Muscle layer of duodenum (tissue), 2 donors: Measurements from ENCODE around the gene ACOT6.
A peak's percentile ranks its signal among the peaks of the same experiment; 100 is the strongest.
"Not testable (repeated sequence)": the region's sequence is repeated elsewhere in the genome, so short reads cannot be mapped to it uniquely, and the experiment has no call there.

Experiments
- H3K27ac ChIP-seq: one replicate; pipeline ENCODE4 v1.7.0; 2013; ENCODE audit warnings: mild to moderate bottlenecking, low read length
- H3K27me3 ChIP-seq: one replicate; pipeline ENCODE4 v1.7.0; 2013; ENCODE audit warnings: low read depth, mild to moderate bottlenecking, control low read depth, low read length
- H3K36me3 ChIP-seq, 2 donors: one replicate each; pipeline ENCODE4 v1.7.0; 2013; ENCODE audit warnings: low read length in 2 of 2, control low read depth in 1 of 2, mild to moderate bottlenecking in 1 of 2; ENCODE audit not compliant: insufficient read depth in 2 of 2, control insufficient read depth in 1 of 2
- H3K4me1 ChIP-seq, 2 donors: one replicate each; pipeline ENCODE4 v1.7.0; 2013; ENCODE audit warnings: low read length in 2 of 2, mild to moderate bottlenecking in 2 of 2, control low read depth in 1 of 2, moderate library complexity in 1 of 2; ENCODE audit not compliant: insufficient read depth in 2 of 2, control insufficient read depth in 1 of 2
- H3K4me3 ChIP-seq, 2 donors: one replicate each; pipeline ENCODE4 v1.7.0; 2013; ENCODE audit warnings: low read length in 2 of 2, low read depth in 1 of 2, mild to moderate bottlenecking in 1 of 2
- H3K9me3 ChIP-seq, 2 donors: one replicate each; pipeline ENCODE4 v1.7.0; 2013; ENCODE audit warnings: low read length in 2 of 2, control low read depth in 1 of 2, mild to moderate bottlenecking in 1 of 2; ENCODE audit not compliant: control insufficient read depth in 1 of 2
- donor health status: healthy.

ACOT6 gene, protein sequence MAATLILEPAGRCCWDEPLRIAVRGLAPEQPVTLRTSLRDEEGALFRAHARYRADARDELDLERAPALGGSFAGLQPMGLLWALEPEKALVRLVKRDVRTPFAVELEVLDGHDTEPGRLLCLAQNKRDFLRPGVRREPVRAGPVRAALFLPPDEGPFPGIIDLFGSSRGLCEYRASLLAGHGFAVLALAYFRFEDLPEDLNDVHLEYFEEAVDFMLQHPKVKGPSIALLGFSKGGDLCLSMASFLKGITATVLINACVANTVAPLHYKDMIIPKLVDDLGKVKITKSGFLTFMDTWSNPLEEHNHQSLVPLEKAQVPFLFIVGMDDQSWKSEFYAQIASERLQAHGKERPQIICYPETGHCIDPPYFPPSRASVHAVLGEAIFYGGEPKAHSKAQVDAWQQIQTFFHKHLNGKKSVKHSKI

DNA sequence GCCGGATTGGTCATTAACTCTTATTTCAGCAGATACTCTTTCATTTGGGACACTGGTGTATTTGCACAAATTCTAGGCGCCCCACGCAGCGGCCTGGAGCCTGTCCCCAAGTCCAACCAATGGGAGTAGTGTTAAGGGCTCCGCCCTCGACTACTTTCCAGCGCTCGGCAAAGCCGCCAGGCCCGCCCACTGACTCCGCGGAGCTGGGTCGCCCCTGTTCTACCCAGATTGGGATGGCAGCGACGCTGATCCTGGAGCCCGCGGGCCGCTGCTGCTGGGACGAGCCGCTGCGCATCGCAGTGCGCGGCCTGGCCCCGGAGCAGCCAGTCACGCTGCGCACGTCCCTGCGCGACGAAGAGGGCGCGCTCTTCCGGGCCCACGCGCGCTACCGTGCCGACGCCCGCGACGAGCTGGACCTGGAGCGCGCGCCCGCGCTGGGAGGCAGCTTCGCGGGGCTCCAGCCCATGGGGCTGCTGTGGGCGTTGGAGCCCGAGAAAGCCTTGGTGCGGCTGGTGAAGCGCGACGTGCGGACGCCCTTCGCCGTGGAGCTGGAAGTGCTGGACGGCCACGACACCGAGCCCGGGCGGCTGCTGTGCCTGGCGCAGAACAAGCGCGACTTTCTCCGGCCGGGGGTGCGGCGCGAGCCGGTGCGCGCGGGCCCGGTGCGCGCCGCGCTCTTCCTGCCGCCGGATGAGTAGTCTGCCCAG, at the start of gene ACOT6:
ACOT6 (plus strand) TSS at position 179 of the 707 bp plus-strand sequence; CDS start at position 234, 55 bp downstream.
- no peak within 1 kb of the TSS for H3K27ac ChIP-seq
- H3K36me3 ChIP-seq = no peaks in the 10 kb centered on the region
- no peaks in the 10 kb centered on the region for H3K4me1 ChIP-seq
- H3K4me3 ChIP-seq = peak within 1 kb of the TSS; percentile 57 to 88
- H3K9me3 ChIP-seq = no peaks in the 10 kb centered on the region
- H3K27me3 ChIP-seq = no peaks in the 10 kb centered on the region

DNA sequence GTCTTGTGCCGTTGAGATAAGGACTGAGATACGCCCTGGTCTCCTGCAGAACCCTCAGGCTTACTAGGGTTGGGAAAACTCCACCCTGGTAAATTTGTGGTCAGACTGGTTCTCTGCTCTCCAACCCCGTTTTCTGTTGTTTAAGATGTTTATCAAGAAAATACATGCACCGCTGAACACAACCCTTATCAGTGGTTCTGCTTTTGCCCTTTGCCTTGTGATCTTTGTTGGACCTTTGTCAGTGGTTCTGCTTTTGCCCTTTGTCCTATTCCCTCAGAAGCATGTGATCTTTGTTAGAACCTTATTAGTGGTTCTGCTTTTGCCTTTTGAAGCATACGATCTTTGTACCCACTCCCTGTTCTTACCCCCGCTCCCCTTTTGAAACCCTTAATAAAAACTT, 49.6 kb upstream of the ACOT6 start:
- not testable (repeated sequence) for H3K9me3 ChIP-seq, H3K4me1 ChIP-seq, H3K36me3 ChIP-seq, H3K27ac ChIP-seq, H3K27me3 ChIP-seq, H3K4me3 ChIP-seq

DNA sequence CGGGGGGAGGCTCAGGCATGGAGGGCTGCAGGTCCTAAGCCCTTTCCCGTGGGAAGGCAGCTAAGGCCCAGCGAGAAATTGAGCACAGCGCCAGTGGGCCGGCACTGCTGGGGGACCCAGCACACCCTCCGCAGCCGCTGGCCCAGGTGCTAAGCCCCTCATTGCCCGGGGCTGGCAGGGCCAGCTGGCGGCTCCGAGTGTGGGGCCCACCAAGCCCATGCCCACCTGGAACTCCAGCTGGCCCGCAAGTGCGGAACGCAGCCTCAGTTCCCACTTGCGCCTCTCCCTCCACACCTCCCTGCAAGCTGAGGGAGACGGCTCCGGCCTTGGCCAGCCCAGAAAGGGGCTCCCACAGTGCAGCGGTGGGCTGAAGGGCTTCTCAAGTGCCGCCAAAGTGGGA, 45.9 kb upstream of the ACOT6 start:
- H3K36me3 ChIP-seq, H3K9me3 ChIP-seq, H3K27me3 ChIP-seq, H3K4me3 ChIP-seq, H3K27ac ChIP-seq, H3K4me1 ChIP-seq: not testable (repeated sequence)

DNA sequence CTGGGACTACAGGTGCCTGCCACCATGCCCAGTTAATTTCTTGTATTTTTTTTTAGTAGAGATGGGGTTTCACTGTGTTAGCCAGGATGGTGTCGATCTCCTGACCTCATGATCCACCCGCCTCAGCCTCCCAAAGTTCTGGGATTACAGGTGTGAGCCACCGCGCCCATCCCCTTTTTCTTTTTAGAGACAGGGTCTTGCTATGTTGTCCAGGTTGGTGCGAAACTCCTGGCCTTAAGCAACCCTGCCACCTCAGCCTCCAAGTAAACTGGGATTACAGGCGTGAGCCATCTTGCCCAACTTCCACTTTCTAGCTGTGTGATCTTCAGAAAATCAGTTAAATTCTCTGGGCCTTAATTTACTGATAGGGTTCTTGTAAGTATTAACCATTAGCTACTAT, 45.4 kb upstream of the ACOT6 start:
- peaks cover 0 to 13% of the 10 kb centered on the region in 2 donors for H3K4me1 ChIP-seq
- not testable (repeated sequence) for H3K27me3 ChIP-seq, H3K27ac ChIP-seq, H3K36me3 ChIP-seq, H3K9me3 ChIP-seq
- peak overlapping the region in 1 of 2 donors; percentile 74 for H3K4me3 ChIP-seq

DNA sequence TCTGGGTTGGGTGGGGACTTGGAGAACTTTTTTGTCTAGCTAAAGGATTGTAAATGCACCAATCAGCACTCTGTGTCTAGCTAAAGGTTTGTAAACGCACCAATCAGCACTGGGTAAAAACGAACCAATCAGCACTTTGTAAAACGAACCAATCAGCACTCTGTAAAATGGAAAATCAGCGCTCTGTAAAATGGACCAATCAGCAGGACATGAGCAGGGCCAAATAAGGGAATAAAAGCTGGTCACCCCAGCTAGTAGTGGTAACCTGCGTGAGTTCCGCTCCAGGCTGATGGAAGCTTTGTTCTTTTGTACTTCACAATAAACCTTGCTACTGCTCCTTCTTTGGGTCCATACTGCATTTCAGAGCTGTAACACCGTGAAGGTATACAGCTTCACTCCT, 45.0 kb upstream of the ACOT6 start:
- Histone ChIP-seq H3K36me3 (no peaks in the 10 kb centered on the region), H3K9me3 (no peaks in the 10 kb centered on the region), H3K27me3 (no peaks in the 10 kb centered on the region), H3K27ac (peak overlapping the region; percentile 89), H3K4me3 (peak overlapping the region; percentile 70 to 74), H3K4me1 (peaks cover 0 to 13% of the 10 kb centered on the region in 2 donors)

DNA sequence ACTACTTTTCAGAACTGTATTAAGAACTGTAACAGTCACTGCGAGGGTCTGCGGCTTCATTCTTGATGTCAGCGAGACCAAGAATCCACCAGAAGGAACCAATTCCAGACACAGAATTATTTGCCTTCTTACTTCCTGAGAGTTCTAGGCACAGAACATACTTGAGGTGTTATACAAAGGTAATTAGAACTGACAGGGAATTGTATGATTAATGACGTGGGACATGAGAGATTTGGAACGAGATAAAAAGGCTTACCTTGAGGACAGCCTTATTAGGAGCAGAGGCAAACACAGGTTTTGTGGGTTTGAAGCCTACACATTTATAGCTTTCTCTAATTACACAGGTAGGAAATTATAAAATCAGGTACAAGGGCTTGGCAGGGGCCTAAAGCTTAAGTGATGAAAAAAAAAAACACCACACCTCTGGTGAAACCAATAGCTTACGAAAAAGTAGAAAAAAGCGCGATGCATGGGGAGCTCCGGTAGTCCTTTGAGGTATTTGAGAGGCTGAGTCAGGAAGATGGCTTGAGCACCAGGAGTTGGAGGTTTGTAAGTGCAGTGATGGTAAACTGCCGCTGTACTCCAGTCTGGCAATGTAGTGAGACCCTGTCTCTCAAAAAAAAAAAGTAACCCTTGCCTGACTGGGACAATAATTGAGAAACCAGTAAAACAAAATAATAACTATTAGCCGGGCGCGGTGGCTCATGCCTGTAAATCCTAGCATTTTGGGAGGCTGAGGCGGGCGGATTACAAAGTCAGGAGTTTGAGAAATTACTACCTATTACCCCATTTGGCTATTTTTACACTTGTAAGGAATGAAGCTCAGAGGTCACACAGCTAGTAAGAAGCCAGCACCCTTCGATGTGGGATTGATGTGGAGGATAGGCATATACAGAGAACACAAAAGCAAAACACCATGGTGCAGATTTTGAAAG, 44.1 kb upstream of the ACOT6 start:
- Histone ChIP-seq H3K9me3 (no peaks in the 10 kb centered on the region), H3K36me3 (no peaks in the 10 kb centered on the region), H3K27ac (peak overlapping the region; percentile 89), H3K4me3 (peak overlapping the region; percentile 70 to 74), H3K4me1 (peaks cover 0 to 13% of the 10 kb centered on the region in 2 donors), H3K27me3 (no peaks in the 10 kb centered on the region)

DNA sequence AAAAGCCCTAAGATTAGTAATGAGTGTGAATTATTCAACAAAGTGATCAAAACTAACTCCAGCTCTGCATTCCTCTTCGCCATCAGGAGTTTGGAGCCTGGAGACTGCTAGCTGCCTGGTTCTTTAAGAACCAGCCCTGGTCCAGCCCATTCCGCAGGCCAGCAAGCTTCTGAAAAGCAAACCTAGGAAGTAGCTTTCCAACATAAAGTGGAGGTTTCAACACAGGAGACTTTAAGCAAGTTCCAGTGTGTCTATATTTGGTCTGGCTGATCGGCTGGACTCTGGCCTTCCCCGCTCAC, 43.5 kb upstream of the ACOT6 start:
- Histone ChIP-seq H3K4me3 (peak overlapping the region; percentile 70 to 74), H3K27ac (peak overlapping the region; percentile 89), H3K4me1 (peaks cover 0 to 13% of the 10 kb centered on the region in 2 donors)
- H3K27me3 ChIP-seq, H3K36me3 ChIP-seq, H3K9me3 ChIP-seq: not testable (repeated sequence)

DNA sequence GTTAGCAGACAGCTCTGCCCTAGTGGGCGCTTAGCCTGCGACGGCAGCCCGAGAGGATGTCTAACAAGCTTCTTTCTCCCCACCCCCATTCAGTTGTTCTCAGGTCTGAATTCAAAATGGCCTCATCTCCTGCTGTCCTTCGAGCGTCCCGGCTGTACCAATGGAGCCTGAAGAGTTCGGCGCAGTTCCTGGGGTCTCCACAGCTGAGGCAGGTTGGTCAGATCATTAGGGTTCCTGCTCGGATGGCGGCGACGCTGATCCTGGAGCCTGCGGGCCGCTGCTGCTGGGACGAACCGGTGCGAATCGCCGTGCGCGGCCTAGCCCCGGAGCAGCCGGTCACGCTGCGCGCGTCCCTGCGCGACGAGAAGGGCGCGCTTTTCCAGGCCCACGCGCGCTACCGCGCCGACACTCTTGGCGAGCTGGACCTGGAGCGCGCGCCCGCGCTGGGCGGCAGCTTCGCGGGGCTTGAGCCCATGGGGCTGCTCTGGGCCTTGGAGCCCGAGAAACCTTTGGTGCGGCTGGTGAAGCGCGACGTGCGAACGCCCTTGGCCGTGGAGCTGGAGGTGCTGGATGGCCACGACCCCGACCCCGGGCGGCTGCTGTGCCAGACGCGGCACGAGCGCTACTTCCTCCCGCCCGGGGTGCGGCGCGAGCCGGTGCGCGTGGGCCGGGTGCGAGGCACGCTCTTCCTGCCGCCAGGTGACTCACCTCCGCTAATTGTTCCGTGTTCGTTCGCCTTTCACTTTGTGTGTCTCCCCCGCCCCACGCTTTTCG, 42.9 kb upstream of the ACOT6 start, which contains the start of gene ACOT2:
ACOT2 (plus strand) TSS at position 29 of the 774 bp plus-strand sequence; CDS start at position 57, 28 bp downstream.
- H3K27me3 ChIP-seq, H3K9me3 ChIP-seq, H3K36me3 ChIP-seq: not testable (repeated sequence)
- H3K4me1 ChIP-seq = peaks cover 0 to 13% of the 10 kb centered on the region in 2 donors
- peak within 1 kb of the TSS; percentile 89 for H3K27ac ChIP-seq
- peak within 1 kb of the TSS; percentile 70 to 74 for H3K4me3 ChIP-seq

DNA sequence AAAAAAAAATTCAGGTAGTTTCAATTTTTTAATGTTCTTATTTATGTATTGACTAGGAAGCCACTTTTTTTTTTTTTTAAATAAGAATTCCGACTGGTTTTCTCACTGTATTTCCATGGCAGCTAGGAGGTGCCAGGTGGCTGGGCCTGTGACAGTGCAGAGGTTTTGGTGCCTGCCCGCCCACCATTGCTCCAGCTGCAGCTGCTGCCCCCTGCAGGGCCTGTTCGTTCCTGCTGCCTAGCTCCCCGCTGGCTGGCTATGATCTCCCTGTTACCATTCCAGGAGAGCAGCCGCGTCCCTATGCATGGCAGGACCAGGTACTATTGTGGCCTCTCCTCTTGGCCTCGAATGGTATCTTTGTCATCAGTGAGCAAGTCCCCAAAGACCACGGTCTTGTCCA, 41.4 kb upstream of the ACOT6 start:
- H3K27ac ChIP-seq, H3K36me3 ChIP-seq, H3K27me3 ChIP-seq, H3K9me3 ChIP-seq: not testable (repeated sequence)
- Histone ChIP-seq H3K4me3 (peak overlapping the region in 1 of 2 donors; percentile 74), H3K4me1 (peaks cover 0 to 13% of the 10 kb centered on the region in 2 donors)

DNA sequence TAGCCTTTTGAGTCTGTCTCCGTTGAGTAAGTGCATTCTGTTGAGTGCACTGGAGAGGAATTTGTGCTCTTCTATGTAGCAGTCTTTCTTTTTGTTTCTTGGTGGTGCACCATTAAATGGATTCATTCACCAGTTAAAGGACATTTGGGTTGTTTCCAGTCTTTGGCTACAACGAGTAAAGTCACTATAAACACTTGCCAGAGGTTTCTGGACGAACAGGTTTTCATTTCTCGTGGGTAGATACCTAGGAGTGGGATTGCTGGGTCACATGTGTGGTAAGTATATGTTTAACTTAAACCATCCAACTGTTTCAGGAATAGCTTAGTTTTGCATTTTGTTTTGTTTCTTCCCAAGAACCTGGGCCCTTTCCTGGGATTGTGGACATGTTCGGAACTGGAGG, 39.3 kb upstream of the ACOT6 start:
- not testable (repeated sequence) for H3K4me3 ChIP-seq, H3K27ac ChIP-seq, H3K36me3 ChIP-seq, H3K9me3 ChIP-seq, H3K4me1 ChIP-seq, H3K27me3 ChIP-seq
